Measurements from ENCODE around the gene FBN2. TPM values are rescaled to one million over a fixed set of nuclear protein-coding genes. Genes with fewer than 3 reads are reported as not detected.

FBN2 gene
- total RNA-seq, 1 donor from 2014 or later: 3.9 TPM

DNA sequence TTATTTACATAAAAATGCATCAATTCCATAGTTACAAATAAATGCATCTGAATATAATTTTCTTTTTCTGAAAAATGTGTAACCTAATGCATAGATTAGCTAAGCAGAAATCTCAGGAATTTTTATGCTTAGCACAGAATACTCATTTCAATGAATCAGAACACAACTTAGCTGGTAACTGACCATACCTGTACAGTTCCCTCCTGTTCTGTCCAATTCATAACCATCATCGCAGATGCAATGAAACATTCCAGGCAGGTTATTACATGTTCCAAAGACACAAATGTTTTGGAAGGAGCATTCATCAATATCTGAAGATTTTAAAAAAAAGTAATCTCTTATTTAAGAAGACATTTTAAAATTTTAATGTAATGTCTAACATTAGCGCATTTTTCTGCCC lies 219.4 kb downstream of the FBN2 start:
- no peak for DNase-seq (ENCODE audit: low read depth)

DNA sequence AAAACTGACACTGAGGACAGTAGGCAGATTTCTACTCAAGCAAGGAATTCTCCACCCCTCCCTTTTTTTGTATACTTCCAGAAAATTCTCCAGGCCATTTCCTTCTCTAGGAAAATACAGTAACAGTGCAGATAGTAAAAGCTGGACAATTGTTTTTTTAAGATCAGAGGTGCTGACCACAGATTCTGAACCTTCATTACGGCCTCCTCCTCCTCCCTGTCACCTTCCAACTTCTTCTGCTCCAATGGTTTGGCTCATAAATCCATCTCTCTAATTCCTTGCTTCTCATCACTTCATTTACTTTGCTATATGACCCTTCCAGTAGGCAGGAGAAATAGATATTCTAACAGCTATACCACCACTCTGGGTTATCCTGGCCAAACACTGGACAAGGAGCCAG lies 220.6 kb downstream of the FBN2 start:
- no peak for DNase-seq (ENCODE audit: low read depth)

- DNase-seq (ENCODE audit: low read depth): no peak
These were observed 222.4 kb downstream of the FBN2 start for GRCh38 chr5:128315671-128316070.

DNA sequence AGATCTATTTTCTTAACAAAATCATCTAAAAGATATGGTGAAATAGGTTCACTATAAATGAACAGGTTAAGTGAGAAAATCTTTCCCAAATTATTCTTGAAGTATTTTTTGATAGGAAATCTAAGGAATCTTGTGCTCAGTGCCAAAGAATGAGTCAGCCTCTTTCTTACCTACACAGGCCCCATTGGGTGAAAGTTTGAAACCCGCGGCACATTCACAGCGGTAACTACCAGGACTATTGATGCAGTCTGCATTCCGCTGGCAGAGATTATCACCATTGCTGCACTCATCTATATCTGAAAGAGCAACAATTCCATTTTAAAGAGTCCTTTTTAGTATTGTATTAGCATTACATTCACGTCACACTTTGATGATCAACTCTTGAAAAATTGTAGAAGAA lies 232.7 kb downstream of the FBN2 start:
- DNase-seq (ENCODE audit: low read depth): no peak

GRCh38 chr5:128304791-128305190 lies 233.3 kb downstream of the FBN2 start:
- no peak for DNase-seq (ENCODE audit: low read depth)

- peak; percentile 84 for DNase-seq (ENCODE audit: low read depth)
These were observed 234.0 kb downstream of the FBN2 start for GRCh38 chr5:128304088-128304487.

GRCh38 chr5:128303593-128303992 lies 234.5 kb downstream of the FBN2 start:
- no peak for DNase-seq (ENCODE audit: low read depth)

- peak; percentile 59 for DNase-seq (ENCODE audit: low read depth)
These were observed 237.9 kb downstream of the FBN2 start for GRCh38 chr5:128300181-128300580.

- no peak for DNase-seq (ENCODE audit: low read depth)
These were observed 247.7 kb downstream of the FBN2 start for GRCh38 chr5:128290152-128290858.

GRCh38 chr5:128287740-128288139 lies 250.3 kb downstream of the FBN2 start:
- DNase-seq (ENCODE audit: low read depth): no peak

GRCh38 chr5:128284236-128284635 lies 253.8 kb downstream of the FBN2 start:
- DNase-seq (ENCODE audit: low read depth): no peak

GRCh38 chr5:128279345-128279744 lies 258.7 kb downstream of the FBN2 start:
- no peak for DNase-seq (ENCODE audit: low read depth)

DNA sequence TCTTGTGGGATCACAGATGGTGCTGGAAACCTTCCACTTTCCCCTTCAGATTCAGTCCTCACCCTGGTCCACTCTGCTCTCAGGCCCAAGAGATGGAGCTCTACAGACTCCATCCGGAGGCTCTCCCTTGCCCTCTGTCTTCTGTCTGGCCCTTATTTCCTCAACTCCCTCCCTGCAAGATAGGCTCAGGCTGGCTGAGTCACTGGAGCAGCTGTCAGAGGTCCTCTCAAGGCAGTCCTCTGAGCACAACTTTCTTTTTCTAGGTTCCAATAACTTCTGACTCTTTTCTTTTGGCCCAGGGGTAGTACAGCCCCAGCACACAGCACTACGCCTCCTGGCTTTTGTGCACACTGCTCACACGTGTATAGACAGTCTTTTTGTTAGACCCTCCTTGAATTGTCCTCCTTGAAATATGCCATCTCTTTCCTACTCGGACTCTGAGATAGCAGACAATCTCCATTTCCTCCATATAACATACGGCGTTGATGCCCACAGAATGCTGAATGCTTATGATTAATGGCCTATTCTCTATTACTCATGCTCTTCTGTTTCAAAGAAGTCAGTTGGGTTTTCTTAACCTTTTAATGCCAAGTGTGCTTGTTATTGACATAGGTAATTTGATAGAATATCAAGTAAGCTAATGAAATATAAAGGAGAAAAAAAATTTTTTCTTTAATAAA lies 261.4 kb downstream of the FBN2 start:
- peak; percentile 58 for DNase-seq (ENCODE audit: low read depth)

DNA sequence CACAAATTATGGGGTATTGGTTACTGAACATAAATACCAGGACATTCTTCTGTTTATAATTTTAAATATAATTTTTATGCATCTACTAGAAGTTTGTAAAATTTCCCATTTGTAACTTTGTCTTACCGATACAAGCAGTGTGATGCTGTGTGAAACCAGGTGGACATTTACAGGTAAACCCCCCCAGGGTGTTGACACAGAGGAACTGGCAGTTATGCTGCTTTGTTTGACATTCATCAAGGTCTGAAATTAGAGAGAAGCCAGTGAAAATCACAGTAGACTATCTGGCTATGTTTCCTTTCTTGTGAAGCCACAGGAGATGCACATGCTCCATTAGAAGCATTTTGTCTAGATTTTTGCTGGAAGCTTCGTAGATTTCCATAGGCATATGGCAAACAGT lies 263.6 kb downstream of the FBN2 start:
- no peak for DNase-seq (ENCODE audit: low read depth)

DNA sequence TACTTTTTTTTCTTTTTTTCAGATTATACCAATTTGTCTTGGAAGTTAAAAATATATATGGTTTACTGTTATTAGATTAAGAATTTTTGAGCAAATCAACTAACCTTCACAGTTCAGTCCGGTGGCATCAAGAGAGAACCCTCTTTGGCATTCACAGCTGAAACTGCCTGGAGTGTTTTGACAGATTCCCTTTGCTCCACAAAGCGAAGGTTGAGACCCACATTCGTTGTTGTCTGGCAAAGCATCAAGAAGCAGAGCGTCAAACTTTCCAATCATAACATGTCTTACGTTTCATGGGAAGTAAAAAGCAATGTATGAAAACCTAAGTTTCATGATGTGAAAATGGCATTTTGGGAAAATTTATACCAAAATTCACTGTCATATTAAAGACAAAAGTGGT lies 264.3 kb downstream of the FBN2 start:
- no peak for DNase-seq (ENCODE audit: low read depth)

DNA sequence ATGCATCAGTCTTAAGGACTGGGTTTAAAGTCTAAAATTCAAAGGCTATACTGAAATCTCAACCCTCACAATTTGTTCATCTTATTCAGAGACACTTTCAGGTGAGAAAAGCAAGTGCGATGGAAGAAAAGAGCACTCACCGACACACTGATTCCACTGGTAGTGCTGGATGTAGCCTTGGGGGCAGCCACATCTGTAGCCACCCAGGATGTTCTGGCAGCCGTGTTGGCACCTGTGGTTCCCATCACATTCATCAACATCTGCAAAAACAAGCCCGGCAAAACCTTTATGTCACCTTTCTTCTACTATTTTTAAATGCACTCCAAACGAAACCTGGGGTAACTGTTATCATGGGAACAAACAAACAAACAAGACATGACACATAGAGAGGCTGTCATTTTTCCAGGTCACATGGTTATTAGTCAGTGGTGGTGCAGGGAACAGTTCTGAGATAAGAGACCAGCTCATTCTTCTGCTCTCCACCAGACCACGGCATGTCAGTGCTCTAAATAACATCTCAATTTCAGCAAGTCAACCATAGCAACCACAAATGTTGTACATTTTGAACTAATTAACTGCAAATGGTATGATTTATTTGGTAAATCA lies 266.1 kb downstream of the FBN2 start:
- DNase-seq (ENCODE audit: low read depth): peak; percentile 77

- DNase-seq (ENCODE audit: low read depth): no peak
These were observed 267.0 kb downstream of the FBN2 start for GRCh38 chr5:128271071-128271470.

DNA sequence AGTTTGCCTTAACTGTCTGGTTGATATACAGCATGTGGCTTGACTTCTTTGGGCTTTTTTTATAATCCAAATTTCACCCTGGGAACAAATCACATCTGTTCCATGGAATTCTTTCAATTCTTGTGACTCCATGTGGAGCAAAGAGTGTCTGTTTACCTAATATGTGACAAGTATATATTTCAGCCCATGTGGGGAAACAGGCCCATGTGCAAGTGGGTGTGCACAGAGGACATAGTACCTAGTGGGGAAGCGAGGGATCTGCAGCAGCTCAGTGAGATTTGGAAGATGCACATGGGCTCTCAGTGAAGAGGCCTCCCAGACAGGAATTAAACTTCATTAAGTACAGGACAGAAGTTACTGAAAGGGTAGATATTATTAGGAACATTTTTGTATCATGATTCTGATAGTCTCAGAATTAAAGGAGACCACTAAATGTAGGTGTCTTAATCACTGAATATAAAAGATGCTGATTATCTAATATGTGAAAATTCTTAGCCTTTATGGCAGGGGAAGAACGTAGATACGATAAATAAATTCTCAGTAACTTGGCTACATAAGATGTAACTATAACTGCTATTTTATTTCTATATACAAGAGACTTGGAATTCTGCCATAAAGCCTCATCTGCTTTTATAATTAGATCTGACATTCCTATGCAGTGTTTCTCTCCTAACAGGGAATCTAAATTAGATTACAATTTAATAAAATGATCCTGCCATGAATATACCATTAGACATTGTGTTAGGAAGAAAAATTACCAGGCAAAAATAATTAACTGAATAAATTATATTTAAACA lies 273.3 kb downstream of the FBN2 start:
- DNase-seq (ENCODE audit: low read depth): peak; percentile 9

DNA sequence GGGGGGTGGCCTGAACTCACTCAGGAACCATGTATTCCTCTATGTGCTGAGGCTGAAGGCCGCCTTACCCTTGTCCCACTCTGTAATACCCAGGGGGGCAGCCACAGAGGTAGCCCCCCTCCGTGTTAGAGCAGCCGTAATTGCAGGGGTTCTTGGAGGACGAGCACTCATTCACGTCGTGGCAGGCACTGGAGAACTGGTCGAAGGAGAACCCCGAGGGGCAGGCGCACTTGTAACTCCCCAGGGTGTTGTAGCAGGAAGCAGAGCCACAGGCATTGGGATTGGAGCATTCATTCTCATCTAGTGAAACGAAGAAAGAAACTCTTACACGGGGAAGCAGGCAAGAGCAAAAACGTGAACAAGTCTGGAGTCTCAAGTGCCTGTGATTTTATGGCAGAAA lies 274.7 kb downstream of the FBN2 start:
- no peak for DNase-seq (ENCODE audit: low read depth)

DNA sequence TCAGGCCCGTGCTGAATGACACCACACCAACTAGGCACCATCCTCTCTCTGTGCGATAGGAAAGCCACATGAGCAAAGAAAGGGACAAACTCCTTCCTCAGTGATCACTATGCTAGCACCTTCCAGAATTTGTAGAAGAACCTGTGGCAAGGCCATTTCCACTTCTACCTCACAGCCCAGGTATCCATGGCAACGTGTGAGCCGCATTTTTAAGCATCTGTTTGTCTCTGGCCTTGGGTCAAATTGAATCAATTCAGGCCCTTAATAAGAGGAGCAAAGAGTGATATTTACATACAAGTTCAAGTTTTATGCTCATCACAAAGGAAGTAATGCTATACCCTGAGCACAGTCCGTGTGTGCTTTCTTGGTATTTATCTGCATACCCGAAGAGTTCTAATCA lies 275.1 kb downstream of the FBN2 start:
- DNase-seq (ENCODE audit: low read depth): no peak

- DNase-seq (ENCODE audit: low read depth): no peak
These were observed 278.4 kb downstream of the FBN2 start for GRCh38 chr5:128259607-128260021.

DNA sequence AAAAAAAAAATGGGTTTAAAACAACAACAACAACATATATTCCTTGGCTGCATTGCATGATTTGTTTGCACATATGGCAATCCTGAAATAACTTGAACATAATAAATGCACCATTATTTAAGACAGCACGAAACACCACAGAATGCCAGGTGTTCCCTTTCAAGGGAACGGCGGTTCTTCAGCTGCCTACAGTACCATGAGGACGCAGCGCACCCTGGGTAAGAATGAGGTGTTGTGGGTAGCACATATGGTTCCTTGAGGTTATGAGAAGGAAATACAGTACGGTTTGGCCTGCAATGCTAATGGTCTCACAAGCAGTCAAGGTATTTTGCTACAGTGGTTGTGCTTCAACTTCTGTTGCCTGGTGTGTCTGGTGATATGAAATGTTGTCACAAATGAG lies 279.7 kb downstream of the FBN2 start:
- DNase-seq (ENCODE audit: low read depth): no peak
